Esophagus muscularis mucosa (tissue), 3 donors: ENCODE data around the gene ZNF268.

ENCODE experiments used
- CTCF ChIP-seq, 3 experiments: fragments of 200-600 bp in 2 of 3; fragments of 450-650 bp in 1 of 3; sonication (generic) in 2 of 3; IDR thresholded peaks; one replicate each; pipeline ENCODE4 v1.5.1; 2017 to 2019; ENCODE audit warnings: antibody characterized with exemption in 3 of 3, mild to moderate bottlenecking in 2 of 3, moderate library complexity in 1 of 3
- POLR2A ChIP-seq: fragments of 450-650 bp; IDR thresholded peaks from one replicate; pipeline ENCODE4 v1.6.1; 2017; ENCODE audit warnings: antibody characterized with exemption, moderate library complexity, mild to moderate bottlenecking, low read depth

GRCh38 chr12:133202493-133203343 is 21.4 kb downstream of the ZNF268 start:
- TF ChIP-seq POLR2A (no peak), CTCF (IDR thresholded peaks at IDR 0.05) (no peak)
